HCT116 (cell line): Measurements from ENCODE around the gene SF1. TPM values are rescaled to one million over a fixed set of nuclear protein-coding genes. Genes with fewer than 3 reads are reported as not detected.

Source experiments
- ATAC-seq: fragments of 200-7000 bp; cut with Tn5 transposase; 2 replicates; pipeline ENCODE4 v1.9.1; 2020; ENCODE audit warnings: mild to moderate bottlenecking, moderate library complexity
- BruUV-seq: library from RNA; stranded (reverse); fragments of 400-500 nt; replicated peaks from 2 replicates; lab custom pipeline; 2021; lab: Mats Ljungman, UMichigan
- CTCF ChIA-PET: fragments of 300-600 bp; sonication (Branson Sonifier 250); formaldehyde crosslinking; loops from one replicate; lab custom pipeline; 2021; ENCODE audit warnings: antibody characterized with exemption; lab: Charles Lee
- POLR2A ChIA-PET: fragments of 300-600, 350-600 bp; sonication (Branson Sonifier 250); formaldehyde crosslinking; loops from one replicate; lab custom pipeline; 2021; ENCODE audit warnings: antibody characterized with exemption; lab: Charles Lee
- RAD21 ChIA-PET, 2 experiments: fragments of 300-600 bp; sonication (Branson Sonifier 250); formaldehyde crosslinking; loops; one replicate each; lab custom pipeline; 2023; ENCODE audit warnings: low total read pairs in 2 of 2; ENCODE audit not compliant: uncharacterized antibody in 2 of 2, unreplicated experiment in 2 of 2, low non-redundant PET in 1 of 2; lab: Charles Lee
- DNase-seq: peaks from one replicate; pipeline ENCODE4 v3.0.0-alpha.2; 2010; ENCODE audit warnings: low read depth, low spot score
- H2AFZ ChIP-seq: fragments of 200-600 bp; shearing (Covaris generic), sonication (generic); 2 replicates; pipeline ENCODE4 v1.6.1; 2017; ENCODE audit warnings: low read depth, mixed run types, mixed read lengths, antibody characterized with exemption, low read length; ENCODE audit not compliant: poor library complexity, severe bottlenecking
- H3K27ac ChIP-seq: 2 replicates; pipeline ENCODE4 v1.5.1; 2012; ENCODE audit warnings: low read depth, low read length
- H3K27me3 ChIP-seq: fragments of 200-600 bp; sonication (generic); 2 replicates; pipeline ENCODE4 v1.6.1; 2016; ENCODE audit warnings: mixed run types, low read length, mixed read lengths; ENCODE audit not compliant: insufficient read depth
- H3K36me3 ChIP-seq, 2 experiments: fragments of 200-500 bp in 1 of 2; fragments of 200-600 bp in 1 of 2; sonication (Bioruptor generic) in 1 of 2; sonication (generic) in 1 of 2; 2 replicates each; pipeline versions ENCODE4 v1.5.1 to v1.6.1; 2014 to 2016; ENCODE audit warnings: low read length in 2 of 2, inconsistent platforms in 1 of 2, mixed read lengths in 1 of 2, mixed run types in 1 of 2; ENCODE audit not compliant: insufficient read depth in 2 of 2, control insufficient read depth in 1 of 2
- H3K4me1 ChIP-seq, 2 experiments: fragments of 200-600 bp in 1 of 2; sonication (generic) in 1 of 2; 2 replicates each; pipeline versions ENCODE4 v1.5.1 to v1.6.1; 2012 to 2017; ENCODE audit warnings: low read length in 2 of 2, inconsistent platforms in 1 of 2, mild to moderate bottlenecking in 1 of 2, mixed read lengths in 1 of 2, mixed run types in 1 of 2, moderate library complexity in 1 of 2; ENCODE audit not compliant: insufficient read depth in 2 of 2, control insufficient read depth in 1 of 2
- H3K4me2 ChIP-seq: fragments of 200-600 bp; sonication (generic); 2 replicates; pipeline ENCODE4 v1.6.1; 2017; ENCODE audit warnings: mixed run types, low read length, mixed read lengths
- H3K4me3 ChIP-seq, 2 experiments: fragments of 200-600 bp in 1 of 2; sonication (generic) in 1 of 2; replicated peaks in 1 of 2; 2 replicates each; pipeline ENCODE4 v1.5.1; 2011 to 2016; ENCODE audit warnings: low read length in 2 of 2, control low read depth in 1 of 2, low read depth in 1 of 2, mild to moderate bottlenecking in 1 of 2, mixed read lengths in 1 of 2, mixed run types in 1 of 2
- H3K79me2 ChIP-seq: fragments of 200-600 bp; sonication (generic); 2 replicates; pipeline ENCODE4 v1.6.1; 2017; ENCODE audit warnings: mild to moderate bottlenecking, mixed run types, low read length, moderate library complexity, mixed read lengths; ENCODE audit not compliant: insufficient read depth
- H3K9ac ChIP-seq: fragments of 200-600 bp; sonication (generic); 2 replicates; pipeline ENCODE4 v1.6.1; 2016; ENCODE audit warnings: low read length, mixed read lengths
- H3K9me2 ChIP-seq: fragments of 200-600 bp; sonication (generic), shearing (Covaris generic); 2 replicates; pipeline ENCODE4 v1.6.1; 2017; ENCODE audit warnings: mixed run types, mild to moderate bottlenecking, moderate library complexity; ENCODE audit not compliant: insufficient read depth
- H3K9me3 ChIP-seq, 2 experiments: fragments of 200-500 bp in 1 of 2; fragments of 200-600 bp in 1 of 2; sonication (Bioruptor generic) in 1 of 2; sonication (generic) in 1 of 2; 2 replicates each; pipeline ENCODE4 v1.6.1; 2014 to 2017; ENCODE audit warnings: low read length in 2 of 2, mixed read lengths in 2 of 2, inconsistent platforms in 1 of 2, low read depth in 1 of 2, mild to moderate bottlenecking in 1 of 2, mixed run types in 1 of 2, moderate library complexity in 1 of 2; ENCODE audit not compliant: control insufficient read depth in 1 of 2, insufficient read depth in 1 of 2
- H4K20me1 ChIP-seq: fragments of 200-600 bp; sonication (generic), shearing (Covaris generic); 2 replicates; pipeline ENCODE4 v1.6.1; 2017; ENCODE audit warnings: mixed run types, mild to moderate bottlenecking, moderate library complexity; ENCODE audit not compliant: insufficient read depth
- POLR2AphosphoS5 ChIP-seq: IDR thresholded peaks from 2 replicates; pipeline ENCODE4 v1.6.1; 2011; ENCODE audit warnings: mild to moderate bottlenecking, low read depth, low read length, moderate library complexity
- RAD21 ChIP-seq: IDR thresholded peaks from 2 replicates; pipeline ENCODE4 v1.6.1; 2012; ENCODE audit warnings: low read depth, mild to moderate bottlenecking
- intact Hi-C: fragments of 100-400 bp; cut with micrococcal nuclease; formaldehyde crosslinking; loops from 2 replicates; pipeline ENCODE4 v1.10.0; 2022
- total RNA-seq: library from RNA; stranded (reverse); gene quantifications from one replicate; pipeline ENCODE4 v1.2.1, GENCODE V29; 2021; ENCODE audit not compliant: unreplicated experiment
- TF ChIP-seq, protein P1 (sequence below), 3 experiments: fragments of 200-600 bp in 1 of 3; sonication (generic) in 1 of 3; IDR thresholded peaks in 2 of 3; conservative IDR thresholded peaks in 1 of 3; 2 replicates each; pipeline ENCODE4 v1.5.1; 2012 to 2017; ENCODE audit warnings: low read depth in 2 of 3, low read length in 2 of 3, antibody characterized with exemption in 1 of 3, borderline replicate concordance in 1 of 3, control low read depth in 1 of 3, mild to moderate bottlenecking in 1 of 3, mixed read lengths in 1 of 3, mixed run types in 1 of 3, moderate library complexity in 1 of 3; ENCODE audit not compliant: insufficient read depth in 1 of 3

SF1 gene
- total RNA-seq, 1 experiment from 2014 or later, result 403 TPM

DNA sequence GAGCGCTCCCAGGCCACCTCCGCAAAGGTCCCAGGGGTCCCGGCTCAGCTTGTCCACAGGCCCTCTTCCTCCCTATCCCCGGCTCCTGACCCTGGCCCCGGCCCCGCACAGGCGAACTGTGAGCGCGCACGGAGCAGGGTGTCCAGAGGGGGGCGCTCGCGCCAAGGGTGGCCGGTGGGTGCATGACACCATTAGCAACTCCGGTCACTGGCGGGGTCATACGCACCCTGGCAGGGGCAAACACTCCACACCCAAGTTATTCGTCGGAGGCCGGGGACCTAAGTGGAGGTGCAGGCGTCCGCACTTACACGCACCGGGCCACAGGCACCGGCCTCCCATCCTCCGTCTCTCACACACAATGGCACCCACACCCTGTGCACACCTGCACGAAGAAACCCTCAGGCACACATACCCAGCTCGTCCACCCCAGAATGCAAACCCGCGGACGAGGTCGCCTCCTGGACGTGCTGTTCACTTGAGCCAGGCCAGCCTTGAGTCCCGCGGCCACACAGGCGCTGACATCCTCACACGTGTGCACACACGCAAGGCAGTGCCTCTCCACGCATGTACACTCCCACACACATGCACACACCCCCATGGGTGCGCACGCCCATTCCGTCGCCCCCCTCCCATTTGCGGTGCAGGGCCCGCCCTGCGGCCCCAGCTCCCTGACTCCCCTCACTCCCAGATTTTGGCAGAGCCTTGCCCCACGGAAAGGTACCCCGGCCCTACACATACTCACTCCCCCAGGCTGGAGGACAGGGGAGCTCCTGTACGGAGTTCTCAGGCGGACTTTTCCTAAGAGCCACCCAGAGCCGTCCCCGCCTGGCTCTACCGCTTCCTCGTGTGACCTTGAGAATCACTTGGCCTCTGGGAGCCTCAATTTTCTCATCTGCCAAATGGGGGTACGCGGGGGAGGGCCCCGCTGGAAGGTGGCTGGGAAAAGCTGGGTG lies 34.5 kb downstream of the SF1 start, which contains the start of gene RASGRP2:
TSS of gene RASGRP2 (minus strand) at position 552 of the 953 bp plus-strand sequence. CDS start 1,276 bp downstream, outside the sequence.
- BruUV-seq, result no TSS peak
- peaks cover 7 to 26% of the 10 kb centered on the region in 2 experiments; a peak in 3 of 4 replicates for H3K4me1 ChIP-seq

More for the DNA sequence above, 34.5 kb downstream of the SF1 start, which contains the start of gene RASGRP2:
- peak within 1 kb of the TSS; percentile 86 for H2AFZ ChIP-seq
- ATAC-seq, result peak; percentile 74
- no peaks in the 10 kb centered on the region for H3K9me3 ChIP-seq
- ChIA-PET POLR2A (no interaction called here), CTCF (interaction anchor here (1.4 to 1.5 kb wide), 2 partner anchors 10 to 54 kb away, joined by 4 read pairs; no protein-coding TSS in a partner anchor), RAD21 (no interaction called here)
- H3K36me3 ChIP-seq, result no peaks in the 10 kb centered on the region
- TF ChIP-seq, protein P1, sequence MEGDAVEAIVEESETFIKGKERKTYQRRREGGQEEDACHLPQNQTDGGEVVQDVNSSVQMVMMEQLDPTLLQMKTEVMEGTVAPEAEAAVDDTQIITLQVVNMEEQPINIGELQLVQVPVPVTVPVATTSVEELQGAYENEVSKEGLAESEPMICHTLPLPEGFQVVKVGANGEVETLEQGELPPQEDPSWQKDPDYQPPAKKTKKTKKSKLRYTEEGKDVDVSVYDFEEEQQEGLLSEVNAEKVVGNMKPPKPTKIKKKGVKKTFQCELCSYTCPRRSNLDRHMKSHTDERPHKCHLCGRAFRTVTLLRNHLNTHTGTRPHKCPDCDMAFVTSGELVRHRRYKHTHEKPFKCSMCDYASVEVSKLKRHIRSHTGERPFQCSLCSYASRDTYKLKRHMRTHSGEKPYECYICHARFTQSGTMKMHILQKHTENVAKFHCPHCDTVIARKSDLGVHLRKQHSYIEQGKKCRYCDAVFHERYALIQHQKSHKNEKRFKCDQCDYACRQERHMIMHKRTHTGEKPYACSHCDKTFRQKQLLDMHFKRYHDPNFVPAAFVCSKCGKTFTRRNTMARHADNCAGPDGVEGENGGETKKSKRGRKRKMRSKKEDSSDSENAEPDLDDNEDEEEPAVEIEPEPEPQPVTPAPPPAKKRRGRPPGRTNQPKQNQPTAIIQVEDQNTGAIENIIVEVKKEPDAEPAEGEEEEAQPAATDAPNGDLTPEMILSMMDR (IDR thresholded peaks at IDR 0.05 in 2 of 3, conservative IDR thresholded peaks at IDR 0.05 in 1 of 3; ENCODE audit: borderline replicate concordance in 1 of 3, insufficient read depth in 1 of 3, low read depth in 2 of 3, low read length in 2 of 3), result peak; percentile 67 to 88 (median 88)
- TF ChIP-seq POLR2AphosphoS5 (no peak), RAD21 (peak; percentile 68)
- TF ChIP-seq, all 23 proteins: peak for 2
- no peak for DNase-seq
- Histone ChIP-seq H3K4me3 (peak within 1 kb of the TSS; percentile 63 to 83), H3K79me2 (no peaks in the 10 kb centered on the region), H3K27ac (peak within 1 kb of the TSS; percentile 44; the same call in 1 of the 2 replicates), H4K20me1 (no peaks in the 10 kb centered on the region), H3K27me3 (no peaks in the 10 kb centered on the region), H3K9ac (peak within 1 kb of the TSS; percentile 70), H3K4me2 (peak within 1 kb of the TSS; percentile 99), H3K9me2 (no peaks in the 10 kb centered on the region)
- intact Hi-C loops, result loop anchor here (5.0 kb wide), 1 partner anchor 192 kb away; no protein-coding TSS in a partner anchor
